Upper lobe of left lung (tissue), 6 donors: Measurements from ENCODE around the gene L3MBTL3. TPM values are rescaled to one million over a fixed set of nuclear protein-coding genes. Genes with fewer than 3 reads are reported as not detected.

Experiments used
- ATAC-seq, 2 donors: fragments of 200-7000 bp; cut with Tn5 transposase; one replicate each; pipeline ENCODE4 v1.9.1; 2022; ENCODE audit warnings: mild to moderate bottlenecking in 2 of 2, moderate library complexity in 2 of 2; ENCODE audit not compliant: low FRiP score in 2 of 2
- DNase-seq, 2 donors: peaks; one replicate each; pipeline ENCODE4 v3.0.0-alpha.2; 2019 to 2020
- H3K27ac ChIP-seq, 4 donors: fragments of 200-600 bp; sonication (generic); one replicate each; pipeline ENCODE4 v1.5.1; 2016 to 2019
- H3K27me3 ChIP-seq, 4 donors: fragments of 200-600 bp; sonication (generic); one replicate each; pipeline ENCODE4 v1.5.1; 2017 to 2019
- H3K36me3 ChIP-seq, 4 donors: fragments of 200-600 bp; sonication (generic); one replicate each; pipeline ENCODE4 v1.5.1; 2016 to 2019
- H3K4me1 ChIP-seq, 4 donors: fragments of 200-600 bp; sonication (generic); one replicate each; pipeline ENCODE4 v1.5.1; 2018 to 2019
- H3K4me3 ChIP-seq, 4 donors: fragments of 200-600 bp; sonication (generic); one replicate each; pipeline ENCODE4 v1.5.1; 2017 to 2019; ENCODE audit warnings: mild to moderate bottlenecking in 2 of 4, moderate library complexity in 1 of 4
- H3K9me3 ChIP-seq, 4 donors: fragments of 200-600 bp; sonication (generic); one replicate each; pipeline ENCODE4 v1.5.1; 2018 to 2019
- CTCF ChIP-seq, 6 experiments: fragments of 450-650 bp in 4 of 6; fragments of 200-600 bp in 2 of 6; sonication (generic) in 2 of 6; IDR thresholded peaks; one replicate each; pipeline ENCODE4 v1.5.1; 2016 to 2019; ENCODE audit warnings: antibody characterized with exemption in 6 of 6
- EP300 ChIP-seq, 4 donors: sonication (generic); formaldehyde crosslinking; IDR thresholded peaks; one replicate each; pipeline ENCODE4 v1.5.1; 2017; ENCODE audit warnings: antibody characterized with exemption in 4 of 4, control low read depth in 2 of 4
- POLR2A ChIP-seq, 4 donors: fragments of 450-650 bp; IDR thresholded peaks; one replicate each; pipeline ENCODE4 v1.5.1; 2016 to 2017; ENCODE audit warnings: antibody characterized with exemption in 4 of 4, mild to moderate bottlenecking in 2 of 4
- POLR2AphosphoS5 ChIP-seq, 2 donors: sonication (generic); formaldehyde crosslinking; IDR thresholded peaks; one replicate each; pipeline ENCODE4 v1.5.1; 2017; ENCODE audit warnings: antibody characterized with exemption in 2 of 2
- WGBS, 2 donors: methylation state at CpG; one replicate each; pipeline ENCODE4 v1.1.5; 2017 to 2018; 5-methylcytosine and 5-hydroxymethylcytosine counted together
- total RNA-seq, 6 donors: library from RNA; depleted of rRNA in 4 of 6; stranded (reverse); fragments of >200 nt in 4 of 6; gene quantifications; one replicate each; pipeline versions ENCODE4 v1.1.0 to v1.2.1, GENCODE V29; 2016 to 2021
- donor health status: DM: no; HTN: no; CAD: no; lungs with moderate emphysema.
- donor health status: DM: no; HTN: yes; CAD: no; lungs with severe emphysema.

L3MBTL3 gene
- total RNA-seq, 6 donors from 2014 or later = 3.2 to 9.3 (median 6.5) TPM

DNA sequence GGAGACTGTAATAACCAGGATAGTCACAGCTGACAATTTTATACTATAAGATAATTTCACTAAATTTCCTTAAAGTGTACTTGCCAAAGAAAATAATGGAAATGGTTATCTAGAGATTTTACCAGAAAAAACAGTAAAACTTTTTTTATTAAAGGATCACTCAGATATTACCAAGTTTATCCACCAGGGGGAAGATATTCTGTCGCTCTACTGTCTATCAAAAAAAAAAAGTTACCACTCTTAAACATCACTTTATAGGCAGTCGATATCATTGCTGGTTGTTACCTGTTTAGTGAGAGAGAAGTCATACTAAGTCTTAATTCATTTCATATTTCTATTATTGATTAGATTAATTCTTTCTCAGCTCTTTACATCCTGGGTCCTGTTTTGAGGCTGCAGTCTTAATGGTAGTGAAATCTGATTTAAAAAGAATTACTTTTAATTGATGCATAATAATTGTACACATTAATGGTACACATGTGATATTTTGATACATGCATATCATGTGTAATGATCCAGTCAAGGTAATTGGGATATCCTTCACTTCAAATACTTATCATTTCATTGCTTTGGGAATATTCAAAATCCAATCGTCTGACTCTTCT lies 18.9 kb downstream of the L3MBTL3 start:
- ATAC-seq = no peak
- H3K27me3 ChIP-seq = no peaks in the 10 kb centered on the region
- no peaks in the 10 kb centered on the region for H3K4me1 ChIP-seq
- no peak for TF ChIP-seq POLR2AphosphoS5 (IDR thresholded peaks at IDR 0.05)
- TF ChIP-seq CTCF (IDR thresholded peaks at IDR 0.05) = peak in 4 of 6 experiments; percentile 19 to 44 (median 25)
- no peak for TF ChIP-seq POLR2A (IDR thresholded peaks at IDR 0.05)
- TF ChIP-seq EP300 (IDR thresholded peaks at IDR 0.05) = no peak
- no peak for DNase-seq
- no peak overlapping the region for H3K4me3 ChIP-seq
- 66 to 86% methylated on average over 3 of the region's 3 CpGs for WGBS, 2 donors
- H3K27ac ChIP-seq = no peak overlapping the region
- no peaks in the 10 kb centered on the region for H3K36me3 ChIP-seq
- H3K9me3 ChIP-seq = no peaks in the 10 kb centered on the region

DNA sequence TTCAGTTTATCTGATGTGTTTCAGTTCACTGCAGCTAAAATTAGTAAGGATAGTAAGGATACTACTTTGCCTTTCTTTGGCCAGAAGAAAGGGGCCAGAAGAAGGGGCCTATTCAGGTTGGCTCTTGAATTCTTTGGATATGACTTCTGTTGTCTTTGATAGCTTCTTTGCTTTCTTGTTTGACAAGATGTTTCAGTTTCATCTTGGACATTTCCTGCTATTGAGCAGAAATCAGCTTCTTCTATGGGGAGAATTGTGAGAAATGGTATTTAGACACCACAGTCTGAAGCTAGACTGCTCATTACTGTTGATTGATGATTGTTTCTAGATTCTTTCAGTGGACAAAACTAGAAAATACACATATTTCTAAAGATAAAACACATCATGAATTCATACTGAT lies 23.2 kb downstream of the L3MBTL3 start:
- TF ChIP-seq EP300 (IDR thresholded peaks at IDR 0.05) = no peak
- TF ChIP-seq POLR2A (IDR thresholded peaks at IDR 0.05) = no peak
- no peak for TF ChIP-seq POLR2AphosphoS5 (IDR thresholded peaks at IDR 0.05)
- no peak for TF ChIP-seq CTCF (IDR thresholded peaks at IDR 0.05)
- H3K9me3 ChIP-seq = no peaks in the 10 kb centered on the region
- no peak overlapping the region for H3K4me3 ChIP-seq
- ATAC-seq (no peak), DNase-seq (no peak)
- H3K27me3 ChIP-seq = no peaks in the 10 kb centered on the region
- no peaks in the 10 kb centered on the region for H3K36me3 ChIP-seq
- H3K4me1 ChIP-seq = no peaks in the 10 kb centered on the region
- H3K27ac ChIP-seq = no peak overlapping the region

GRCh38 chr6:130043344-130043743 lies 25.0 kb downstream of the L3MBTL3 start:
- Histone ChIP-seq H3K4me1 (no peaks in the 10 kb centered on the region), H3K27me3 (no peaks in the 10 kb centered on the region), H3K27ac (no peak overlapping the region), H3K9me3 (no peaks in the 10 kb centered on the region), H3K36me3 (no peaks in the 10 kb centered on the region), H3K4me3 (no peak overlapping the region)
- DNase-seq (no peak), ATAC-seq (no peak)
- 84 to 87% methylated on average over 4 of the region's 4 CpGs for WGBS, 2 donors
- TF ChIP-seq POLR2A (IDR thresholded peaks at IDR 0.05) (no peak), EP300 (IDR thresholded peaks at IDR 0.05) (no peak), POLR2AphosphoS5 (IDR thresholded peaks at IDR 0.05) (no peak), CTCF (IDR thresholded peaks at IDR 0.05) (no peak)

- Histone ChIP-seq H3K36me3 (peaks cover 0 to 9% (median 0%) of the 10 kb centered on the region in 4 donors), H3K4me3 (no peak overlapping the region), H3K27me3 (no peaks in the 10 kb centered on the region), H3K9me3 (no peaks in the 10 kb centered on the region), H3K27ac (no peak overlapping the region), H3K4me1 (no peaks in the 10 kb centered on the region)
- no peak for TF ChIP-seq EP300 (IDR thresholded peaks at IDR 0.05)
- TF ChIP-seq POLR2AphosphoS5 (IDR thresholded peaks at IDR 0.05) = no peak
- no peak for TF ChIP-seq POLR2A (IDR thresholded peaks at IDR 0.05)
- TF ChIP-seq CTCF (IDR thresholded peaks at IDR 0.05) = no peak
- WGBS, 2 donors = 87 to 92% methylated on average over 2 of the region's 2 CpGs
- ATAC-seq (no peak), DNase-seq (no peak)
These were observed 27.2 kb downstream of the L3MBTL3 start for GRCh38 chr6:130045622-130046021.

GRCh38 chr6:130046671-130047070 lies 28.3 kb downstream of the L3MBTL3 start:
- no peak for ATAC-seq
- peaks cover 0 to 18% (median 3%) of the 10 kb centered on the region in 4 donors for H3K36me3 ChIP-seq
- DNase-seq = no peak
- no peaks in the 10 kb centered on the region for H3K9me3 ChIP-seq
- no peaks in the 10 kb centered on the region for H3K27me3 ChIP-seq
- no peak overlapping the region for H3K27ac ChIP-seq
- H3K4me3 ChIP-seq = no peak overlapping the region
- TF ChIP-seq CTCF (IDR thresholded peaks at IDR 0.05) = no peak
- no peak for TF ChIP-seq EP300 (IDR thresholded peaks at IDR 0.05)
- TF ChIP-seq POLR2AphosphoS5 (IDR thresholded peaks at IDR 0.05) = no peak
- TF ChIP-seq POLR2A (IDR thresholded peaks at IDR 0.05) = no peak
- WGBS, 2 donors = 78 to 92% methylated on average over 1 of the region's 1 CpG
- no peaks in the 10 kb centered on the region for H3K4me1 ChIP-seq
